Measurements from ENCODE around the gene RPUSD2. TPM values are rescaled to one million over a fixed set of nuclear protein-coding genes. Genes with fewer than 3 reads are reported as not detected.

The RPUSD2 gene
- total RNA-seq (2022; extraction: Qiagen RNA extraction): 12.1 to 15.4 TPM (median 14.7 TPM) in 5 replicates

GRCh38 chr15:40569129-40569953 is at the start of gene RPUSD2:
TSS of gene RPUSD2 (plus strand) at chr15:40569299. CDS start at chr15:40569338, 39 bp downstream.

DNA sequence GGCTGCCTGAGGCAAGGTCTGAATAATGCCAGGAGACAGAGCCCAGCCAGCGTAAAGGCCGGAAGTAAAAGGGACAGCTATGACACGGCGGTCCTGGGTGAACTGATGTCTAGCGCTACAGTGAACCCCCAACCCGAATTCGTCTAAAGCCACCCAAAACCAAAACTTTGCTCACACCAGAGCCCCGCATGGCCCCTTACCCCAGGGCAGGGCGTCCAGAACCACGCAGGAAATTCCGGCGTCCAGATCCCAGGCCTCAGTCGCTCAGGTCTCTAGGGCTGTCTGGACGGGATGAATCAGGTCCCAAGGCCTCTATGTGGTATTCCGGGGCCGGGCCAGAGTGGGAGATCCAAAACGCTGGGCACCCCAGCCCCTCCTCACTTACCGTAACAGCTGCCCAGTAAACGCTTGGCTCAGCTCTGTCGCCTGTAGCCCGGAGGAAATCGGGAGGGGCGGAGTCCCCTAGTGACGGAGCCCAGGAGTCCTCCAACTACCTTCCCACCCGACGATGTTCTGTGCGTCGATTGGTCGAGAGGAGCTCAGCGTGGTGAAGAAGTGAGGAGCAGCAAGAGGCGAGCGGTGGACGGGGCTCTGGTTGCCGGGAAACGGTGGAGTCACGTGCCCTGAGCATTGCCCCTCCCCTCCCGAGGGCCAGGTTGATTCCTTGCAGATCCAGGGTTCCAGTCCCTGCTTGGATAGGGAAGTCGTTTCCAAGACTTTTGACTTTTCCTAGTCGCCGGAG is 4.3 kb upstream of the RPUSD2 start, which contains the start of gene CCDC32:
Gene CCDC32 (minus strand): TSS at position 452 of the 742 bp plus-strand sequence. CDS start 2,027 bp downstream, outside the sequence.

DNA sequence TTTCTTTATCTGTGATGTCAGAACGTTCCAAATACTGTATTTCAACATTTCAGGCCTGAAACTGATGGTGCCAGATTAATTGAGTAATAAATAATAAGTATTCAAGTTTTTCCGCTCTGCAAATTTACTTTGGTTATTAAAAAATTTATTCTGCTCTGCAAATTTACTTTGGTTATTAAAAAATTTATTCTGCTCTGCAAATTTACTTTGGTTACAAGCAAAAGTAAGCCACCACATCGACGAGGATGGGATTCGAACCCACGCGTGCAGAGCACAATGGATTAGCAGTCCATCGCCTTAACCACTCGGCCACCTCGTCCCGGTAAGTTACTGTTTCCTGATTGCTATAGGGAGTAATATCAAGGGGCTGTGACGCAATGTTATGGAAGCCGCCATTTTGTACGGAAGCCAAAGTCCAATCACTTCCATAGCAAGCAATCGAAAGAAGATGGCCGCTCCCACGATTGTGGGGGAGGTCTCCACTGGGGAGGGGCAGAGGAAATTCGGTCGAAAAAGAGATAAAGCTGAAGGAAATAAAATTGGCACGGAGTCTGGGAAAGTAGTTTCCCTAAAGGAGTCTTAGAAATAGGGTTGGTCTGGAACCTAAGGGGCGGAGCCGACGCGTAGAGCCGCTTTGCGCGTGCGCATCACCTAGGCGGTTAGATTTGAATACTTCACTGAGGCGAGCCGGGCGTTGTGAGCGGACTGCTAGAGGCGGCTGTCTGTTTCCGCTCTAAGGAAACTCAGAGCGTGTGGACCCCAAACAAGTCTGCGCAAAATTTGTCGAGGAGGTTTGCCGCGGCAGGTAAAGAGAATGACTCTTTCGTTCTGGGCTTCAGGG is 24.7 kb downstream of the RPUSD2 start, which contains the start of gene KNL1:
Gene KNL1 (plus strand): TSS at position 662 of the 841 bp plus-strand sequence. CDS start 8,683 bp downstream, outside the sequence.

Other genes with a start within 250 kb of the RPUSD2 start
- gene INAFM2, start 245.6 kb upstream of the RPUSD2 start, total RNA-seq (2022; extraction: Qiagen RNA extraction): 5.7 to 7.7 TPM (median 7.0 TPM) in 5 replicates
- 16.5 to 23.1 TPM (median 21.6 TPM) in 5 replicates for gene CCDC9B, start 228.4 kb upstream of the RPUSD2 start, total RNA-seq (2022; extraction: Qiagen RNA extraction)
- not detected in 5 replicates for gene PHGR1, start 218.3 kb upstream of the RPUSD2 start, total RNA-seq (2022; extraction: Qiagen RNA extraction)
- gene DISP2, start 211.1 kb upstream of the RPUSD2 start, total RNA-seq (2022; extraction: Qiagen RNA extraction): 1.1 to 2.2 TPM (median 1.9 TPM) in 5 replicates
- 43.1 to 54.3 TPM (median 48.9 TPM) in 5 replicates for gene KNSTRN, start 186.6 kb upstream of the RPUSD2 start, total RNA-seq (2022; extraction: Qiagen RNA extraction)
- 12.3 to 14.0 TPM (median 12.8 TPM) in 5 replicates for gene IVD, start 163.5 kb upstream of the RPUSD2 start, total RNA-seq (2022; extraction: Qiagen RNA extraction)
- 11.0 to 12.9 TPM (median 11.7 TPM) in 5 replicates for gene BAHD1, start 128.3 kb upstream of the RPUSD2 start, total RNA-seq (2022; extraction: Qiagen RNA extraction)
- gene CHST14, start 98.3 kb upstream of the RPUSD2 start, total RNA-seq (2022; extraction: Qiagen RNA extraction): 15.6 to 20.6 TPM (median 19.3 TPM) in 5 replicates
- gene CCDC32, start 4.3 kb upstream of the RPUSD2 start, total RNA-seq (2022; extraction: Qiagen RNA extraction): 13.0 to 21.9 TPM (median 14.0 TPM) in 5 replicates
- gene KNL1, start 24.9 kb downstream of the RPUSD2 start, total RNA-seq (2022; extraction: Qiagen RNA extraction): 5.0 to 9.8 TPM (median 6.4 TPM) in 5 replicates
- gene RAD51, start 125.9 kb downstream of the RPUSD2 start, total RNA-seq (2022; extraction: Qiagen RNA extraction): 17.6 to 20.1 TPM (median 18.0 TPM) in 5 replicates
- gene RMDN3, start 186.0 kb downstream of the RPUSD2 start, total RNA-seq (2022; extraction: Qiagen RNA extraction): 21.4 to 26.1 TPM (median 22.6 TPM) in 5 replicates
- gene GCHFR, start 194.8 kb downstream of the RPUSD2 start, total RNA-seq (2022; extraction: Qiagen RNA extraction): 6.3 to 8.6 TPM (median 7.9 TPM) in 5 replicates
- gene C15orf62, start 200.7 kb downstream of the RPUSD2 start, total RNA-seq (2022; extraction: Qiagen RNA extraction): 0.06 to 0.13 TPM (median 0.10 TPM) in 3 of 5 replicates, not detected in the others
- 14.8 to 17.6 TPM (median 17.2 TPM) in 5 replicates for gene ZFYVE19, start 237.8 kb downstream of the RPUSD2 start, total RNA-seq (2022; extraction: Qiagen RNA extraction)
- gene DNAJC17, start 238.2 kb downstream of the RPUSD2 start, total RNA-seq (2022; extraction: Qiagen RNA extraction): 21.2 to 25.9 TPM (median 24.3 TPM) in 5 replicates